Brain microvascular endothelial cell (primary cell): Measurements from ENCODE around the gene ALDH3B1.

Experiments used
- DNase-seq: peaks from one replicate; pipeline ENCODE4 v3.0.0-alpha.2; 2020
- H3K27ac ChIP-seq: fragments of 250-450 bp; sonication (Bioruptor Pico); 2 replicates; pipeline ENCODE4 v1.5.1; 2020; ENCODE audit warnings: mild to moderate bottlenecking, moderate library complexity
- H3K27me3 ChIP-seq: fragments of 250-450 bp; sonication (Bioruptor Pico); replicated peaks from 2 replicates; pipeline ENCODE4 v1.5.1; 2020; ENCODE audit warnings: mild to moderate bottlenecking
- H3K36me3 ChIP-seq: fragments of 250-450 bp; sonication (Bioruptor Pico); replicated peaks from 2 replicates; pipeline ENCODE4 v1.5.1; 2020; ENCODE audit warnings: mild to moderate bottlenecking
- H3K4me3 ChIP-seq: 2 replicates; pipeline ENCODE4 v1.5.1; 2011; ENCODE audit warnings: low read depth, mild to moderate bottlenecking, control low read depth, low read length, moderate library complexity
- in situ Hi-C: cut with HindIII; loops from 2 replicates; pipeline ENCODE4 v1.10.0; 2017; ENCODE audit warnings: low sequenced_read_pairs, low pct_ligation_motif_present
- TF ChIP-seq, protein P1 (sequence below): IDR thresholded peaks from 2 replicates; pipeline ENCODE4 v1.5.1; 2011; ENCODE audit warnings: low read depth, mild to moderate bottlenecking, moderate library complexity, low read length, control low read depth, inconsistent platforms; ENCODE audit errors: missing control alignments

The ALDH3B1 gene

GRCh38 chr11:68053117-68053516, 43.0 kb downstream of the ALDH3B1 start:
- H3K27ac ChIP-seq: no peak overlapping the region
- TF ChIP-seq, protein P1, sequence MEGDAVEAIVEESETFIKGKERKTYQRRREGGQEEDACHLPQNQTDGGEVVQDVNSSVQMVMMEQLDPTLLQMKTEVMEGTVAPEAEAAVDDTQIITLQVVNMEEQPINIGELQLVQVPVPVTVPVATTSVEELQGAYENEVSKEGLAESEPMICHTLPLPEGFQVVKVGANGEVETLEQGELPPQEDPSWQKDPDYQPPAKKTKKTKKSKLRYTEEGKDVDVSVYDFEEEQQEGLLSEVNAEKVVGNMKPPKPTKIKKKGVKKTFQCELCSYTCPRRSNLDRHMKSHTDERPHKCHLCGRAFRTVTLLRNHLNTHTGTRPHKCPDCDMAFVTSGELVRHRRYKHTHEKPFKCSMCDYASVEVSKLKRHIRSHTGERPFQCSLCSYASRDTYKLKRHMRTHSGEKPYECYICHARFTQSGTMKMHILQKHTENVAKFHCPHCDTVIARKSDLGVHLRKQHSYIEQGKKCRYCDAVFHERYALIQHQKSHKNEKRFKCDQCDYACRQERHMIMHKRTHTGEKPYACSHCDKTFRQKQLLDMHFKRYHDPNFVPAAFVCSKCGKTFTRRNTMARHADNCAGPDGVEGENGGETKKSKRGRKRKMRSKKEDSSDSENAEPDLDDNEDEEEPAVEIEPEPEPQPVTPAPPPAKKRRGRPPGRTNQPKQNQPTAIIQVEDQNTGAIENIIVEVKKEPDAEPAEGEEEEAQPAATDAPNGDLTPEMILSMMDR: no peak
- no peaks in the 10 kb centered on the region for H3K27me3 ChIP-seq
- in situ Hi-C loops: no loop called here
- no peak overlapping the region for H3K4me3 ChIP-seq
- DNase-seq: no peak
- peaks cover 46% of the 10 kb centered on the region for H3K36me3 ChIP-seq

GRCh38 chr11:68053981-68054812, 44.1 kb downstream of the ALDH3B1 start:
- DNase-seq: no peak
- no peak overlapping the region for H3K4me3 ChIP-seq
- H3K27ac ChIP-seq: no peak overlapping the region
- in situ Hi-C loops: no loop called here
- peaks cover 36% of the 10 kb centered on the region for H3K36me3 ChIP-seq
- TF ChIP-seq, protein P1: no peak
- no peaks in the 10 kb centered on the region for H3K27me3 ChIP-seq

- TF ChIP-seq, protein P1: no peak
- DNase-seq: no peak
- no peak overlapping the region for H3K4me3 ChIP-seq
- H3K27me3 ChIP-seq: no peaks in the 10 kb centered on the region
- in situ Hi-C loops: no loop called here
- peaks cover 19% of the 10 kb centered on the region for H3K36me3 ChIP-seq
- no peak overlapping the region for H3K27ac ChIP-seq
Observed at GRCh38 chr11:68056317-68057285, 46.5 kb downstream of the ALDH3B1 start.

- TF ChIP-seq, protein P1: no peak
Observed at GRCh38 chr11:68057807-68058206, 47.7 kb downstream of the ALDH3B1 start.

GRCh38 chr11:68061508-68061907, 51.4 kb downstream of the ALDH3B1 start:
- Histone ChIP-seq H3K36me3 (peaks cover 5% of the 10 kb centered on the region), H3K27me3 (no peaks in the 10 kb centered on the region), H3K27ac (no peak overlapping the region), H3K4me3 (no peak overlapping the region)
- no peak for DNase-seq
- in situ Hi-C loops: no loop called here
- TF ChIP-seq, protein P1: no peak

More at GRCh38 chr11:68057807-68058206, 47.7 kb downstream of the ALDH3B1 start:
- in situ Hi-C loops: no loop called here
- peaks cover 9% of the 10 kb centered on the region for H3K36me3 ChIP-seq
- DNase-seq: no peak
- H3K4me3 ChIP-seq: no peak overlapping the region
- H3K27me3 ChIP-seq: no peaks in the 10 kb centered on the region
- H3K27ac ChIP-seq: no peak overlapping the region
